Ectodermal cell (in vitro differentiated cells): Measurements from ENCODE around the gene CACNA1B.

Experiments
- H3K27ac ChIP-seq: 2 replicates; pipeline ENCODE4 v1.7.0; 2013; ENCODE audit warnings: mild to moderate bottlenecking, low read depth, low read length; ENCODE audit not compliant: insufficient read depth, poor library complexity, severe bottlenecking
- H3K27me3 ChIP-seq: 2 replicates; pipeline ENCODE4 v1.7.0; 2013; ENCODE audit warnings: mild to moderate bottlenecking, low read length; ENCODE audit not compliant: insufficient read depth, control insufficient read depth, poor library complexity, severe bottlenecking
- H3K36me3 ChIP-seq: one replicate; pipeline ENCODE4 v1.7.0; 2013; ENCODE audit warnings: low read length; ENCODE audit not compliant: control insufficient read depth, insufficient read depth
- H3K4me1 ChIP-seq: one replicate; pipeline ENCODE4 v1.7.0; 2013; ENCODE audit warnings: low read length; ENCODE audit not compliant: control insufficient read depth, insufficient read depth
- H3K4me3 ChIP-seq: 2 replicates; pipeline ENCODE4 v1.7.0; 2013; ENCODE audit warnings: low read depth, low read length, control low read depth; ENCODE audit not compliant: insufficient read depth
- H3K9me3 ChIP-seq: 2 replicates; pipeline ENCODE4 v1.7.0; 2013; ENCODE audit warnings: mild to moderate bottlenecking, low read length, moderate library complexity; ENCODE audit not compliant: control insufficient read depth
- WGBS, 2 experiments: methylation state at CpG; one replicate each; pipeline ENCODE4 v1.1.7; 2013; ENCODE audit warnings: missing lambda C conversion rate in 2 of 2; 5-methylcytosine and 5-hydroxymethylcytosine counted together

CACNA1B gene

DNA sequence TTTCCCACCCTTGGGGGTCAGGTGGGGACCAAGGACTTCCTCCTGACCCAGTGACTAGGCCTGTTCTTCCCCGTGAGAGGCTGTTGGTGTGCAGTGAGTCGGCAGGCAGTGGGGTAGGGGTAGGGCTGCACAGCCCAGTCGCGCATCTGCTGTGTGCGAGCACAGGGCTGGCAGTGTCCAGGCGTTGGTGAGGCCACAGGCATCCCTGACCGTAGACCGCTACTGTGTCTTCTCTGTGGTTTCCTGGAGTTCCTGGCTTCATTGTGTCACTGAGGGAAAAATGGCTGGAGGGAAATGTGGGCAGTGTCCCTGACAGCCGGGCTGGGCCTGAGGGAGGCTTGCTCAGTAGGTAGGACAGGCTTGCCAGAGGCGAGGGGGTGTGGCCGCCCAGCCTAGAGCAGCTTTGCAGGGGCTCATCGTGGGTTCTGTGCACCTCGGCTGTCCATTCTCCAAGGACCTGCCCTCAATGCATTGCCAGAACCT, 95.4 kb downstream of the CACNA1B start:
- Histone ChIP-seq H3K27me3 (no peaks in the 10 kb centered on the region), H3K4me3 (no peak overlapping the region), H3K9me3 (no peaks in the 10 kb centered on the region), H3K36me3 (no peaks in the 10 kb centered on the region), H3K4me1 (no peaks in the 10 kb centered on the region), H3K27ac (no peak overlapping the region)
- 92 to 93% methylated on average over 13 of the region's 13 CpGs for WGBS, 2 experiments

DNA sequence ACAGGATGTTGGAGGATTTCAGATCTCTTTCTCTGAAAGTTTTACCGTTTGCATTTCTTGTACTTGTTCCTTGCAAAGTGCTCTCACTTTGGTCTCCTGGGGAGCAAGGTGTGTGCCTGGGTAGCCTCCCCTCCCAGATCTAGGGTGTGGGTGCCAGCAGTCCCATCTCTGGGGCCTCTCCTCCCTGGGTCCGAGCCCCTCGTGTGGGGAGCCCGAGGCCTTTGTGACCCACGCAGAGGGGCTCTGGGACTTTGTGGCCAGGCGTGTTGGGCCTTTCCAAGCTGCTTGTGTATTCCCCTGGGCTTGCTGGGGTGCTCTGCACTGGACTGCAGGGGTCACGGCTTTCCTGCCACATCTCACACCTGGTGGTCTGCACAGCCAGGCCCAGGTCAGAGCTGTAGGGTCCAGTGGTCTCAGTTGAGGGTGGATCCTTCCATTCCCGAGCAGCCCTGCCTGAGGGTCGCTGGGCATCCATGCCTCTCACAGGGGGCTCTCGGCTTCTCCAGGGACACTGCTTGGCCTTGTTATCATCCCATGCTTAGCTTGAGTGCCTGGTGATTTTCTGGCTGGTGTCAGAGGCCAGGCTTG, 96.3 kb downstream of the CACNA1B start:
- WGBS, 2 experiments, result 88 to 89% methylated on average over 10 of the region's 10 CpGs
- no peaks in the 10 kb centered on the region for H3K27me3 ChIP-seq
- no peaks in the 10 kb centered on the region for H3K4me1 ChIP-seq

DNA sequence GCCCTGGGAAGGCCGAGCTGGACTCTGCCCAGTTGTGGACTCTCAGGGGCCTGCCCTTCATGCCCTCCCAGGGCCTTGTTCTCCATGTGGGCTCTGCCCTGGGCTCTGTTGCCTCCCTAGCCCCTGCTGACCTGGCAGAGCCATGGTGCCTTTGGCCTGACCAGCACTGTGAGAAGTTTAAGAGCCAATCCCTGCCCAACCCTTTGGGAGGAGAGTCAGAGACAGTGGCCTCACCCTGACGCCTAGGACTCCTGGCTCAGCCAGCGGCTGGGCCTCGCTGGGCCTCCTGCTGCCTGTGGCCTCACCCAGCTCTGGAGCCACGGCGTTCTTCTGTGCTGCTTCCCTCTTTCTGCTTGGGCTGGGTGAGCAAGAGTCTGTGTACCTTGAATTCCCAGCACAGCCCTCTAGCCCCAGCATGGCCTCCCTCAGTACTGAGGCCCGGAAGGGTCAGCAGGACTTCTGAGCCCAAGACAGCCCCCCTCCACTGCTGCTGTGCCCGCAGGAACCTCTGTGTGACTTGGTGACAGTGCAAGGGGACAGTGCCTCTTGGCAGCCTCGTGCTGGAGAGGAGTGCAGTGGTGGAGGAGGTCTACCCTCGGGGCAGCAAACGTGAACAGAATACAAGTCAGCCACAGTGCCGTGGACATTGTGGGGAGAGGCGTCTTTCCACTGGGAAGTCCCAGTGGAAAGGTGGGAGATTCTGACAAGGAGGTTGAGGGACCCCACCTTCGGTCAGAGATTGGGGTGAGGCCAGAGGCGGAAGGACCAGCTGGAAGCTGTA, 97.4 kb downstream of the CACNA1B start:
- WGBS, 2 experiments, result 89 to 94% methylated on average over 15 of the region's 15 CpGs
- Histone ChIP-seq H3K4me1 (no peaks in the 10 kb centered on the region), H3K9me3 (no peaks in the 10 kb centered on the region), H3K4me3 (no peak overlapping the region), H3K27ac (no peak overlapping the region), H3K36me3 (no peaks in the 10 kb centered on the region), H3K27me3 (no peaks in the 10 kb centered on the region)

More for the DNA sequence above, 96.3 kb downstream of the CACNA1B start:
- Histone ChIP-seq H3K27ac (no peak overlapping the region), H3K4me3 (no peak overlapping the region), H3K36me3 (no peaks in the 10 kb centered on the region), H3K9me3 (no peaks in the 10 kb centered on the region)

DNA sequence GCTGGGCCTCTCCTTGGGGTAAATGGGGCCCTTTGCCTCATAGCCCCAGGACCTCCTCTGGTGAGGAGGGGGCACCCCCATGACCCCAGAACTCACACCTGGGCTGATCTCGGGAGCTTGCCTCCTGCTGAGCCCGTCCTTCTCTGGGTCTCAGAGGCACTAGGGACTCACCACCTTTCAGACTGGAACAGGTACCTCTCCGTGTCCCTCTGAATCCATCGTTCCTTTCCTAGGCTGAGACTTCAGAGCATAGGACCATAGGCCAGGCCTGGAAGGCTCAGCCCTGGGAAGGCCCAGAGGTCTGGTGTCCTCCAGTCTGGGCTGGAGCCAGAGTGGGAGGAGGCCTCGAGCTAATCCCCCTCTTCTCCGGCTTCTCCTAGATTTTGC, 97.9 kb downstream of the CACNA1B start:
- WGBS, 2 experiments, result 90 to 93% methylated on average over 6 of the region's 6 CpGs
- Histone ChIP-seq H3K27me3 (no peaks in the 10 kb centered on the region), H3K9me3 (no peaks in the 10 kb centered on the region), H3K36me3 (no peaks in the 10 kb centered on the region), H3K4me1 (no peaks in the 10 kb centered on the region), H3K27ac (no peak overlapping the region), H3K4me3 (no peak overlapping the region)

DNA sequence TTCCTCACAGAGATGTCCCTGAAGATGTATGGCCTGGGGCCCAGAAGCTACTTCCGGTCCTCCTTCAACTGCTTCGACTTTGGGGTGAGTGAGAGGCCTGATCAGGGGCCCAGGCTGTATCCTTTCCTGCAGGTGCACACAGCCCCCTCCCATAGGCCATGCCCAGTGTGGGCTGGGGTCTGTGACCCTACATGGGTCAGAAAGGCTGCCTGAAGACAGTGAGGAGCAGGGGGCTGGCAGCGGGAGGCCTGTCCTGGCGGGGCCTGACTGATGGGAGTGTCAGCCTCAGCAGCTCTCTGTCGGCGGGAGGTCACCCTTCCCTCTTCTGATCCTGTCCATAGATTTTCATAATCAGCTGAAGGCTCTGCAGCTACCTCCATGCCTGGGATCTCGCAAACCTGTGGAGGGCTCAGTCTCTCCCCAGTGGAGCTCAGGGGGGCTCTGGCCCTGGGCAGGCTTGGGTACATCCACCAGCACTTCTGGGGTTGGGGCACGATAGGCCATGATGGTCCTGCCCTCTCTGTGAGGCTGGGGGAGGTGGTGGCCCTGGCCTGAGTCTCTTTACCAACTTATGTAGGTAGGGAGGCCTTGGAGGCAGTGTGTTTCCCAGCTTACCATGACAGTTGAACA, 98.5 kb downstream of the CACNA1B start:
- WGBS, 2 experiments, result 91 to 93% methylated on average over 8 of the region's 8 CpGs
- Histone ChIP-seq H3K4me1 (no peaks in the 10 kb centered on the region), H3K27me3 (no peaks in the 10 kb centered on the region), H3K36me3 (no peaks in the 10 kb centered on the region), H3K4me3 (no peak overlapping the region), H3K27ac (no peak overlapping the region), H3K9me3 (no peaks in the 10 kb centered on the region)

DNA sequence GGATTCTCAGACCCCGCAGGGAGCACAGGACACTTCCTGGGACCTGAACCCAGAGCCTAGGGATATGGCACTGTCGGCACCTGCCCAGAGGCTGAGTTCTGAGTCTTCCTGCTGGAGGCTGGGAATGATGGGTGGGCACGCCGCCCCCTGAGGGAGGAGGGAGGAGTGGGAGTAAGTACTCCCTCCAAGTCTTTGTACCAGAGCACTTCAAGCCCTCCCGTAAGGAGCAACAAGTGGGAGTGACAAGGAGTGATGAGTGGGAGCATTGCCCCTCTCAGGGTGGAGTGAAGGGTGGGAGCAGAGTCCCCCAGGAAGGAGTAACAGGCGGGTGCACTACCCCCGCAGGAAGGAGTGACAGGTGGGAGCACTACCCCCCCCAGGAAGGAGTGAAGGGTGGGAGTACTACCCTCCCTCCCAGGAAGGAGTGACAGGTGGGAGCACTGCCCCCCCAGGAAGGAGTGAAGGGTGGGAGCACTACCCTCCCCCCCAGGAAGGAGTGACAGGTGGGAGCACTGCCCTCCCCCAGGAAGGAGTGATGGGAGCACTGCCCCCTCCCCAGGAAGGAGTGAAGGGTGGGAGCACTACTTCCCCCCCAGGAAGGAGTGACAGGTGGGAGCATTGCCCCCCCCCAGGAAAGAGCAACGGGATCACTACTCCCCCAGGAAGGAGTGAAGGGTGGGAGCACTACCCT, 100.1 kb downstream of the CACNA1B start:
- Histone ChIP-seq H3K4me1 (no peaks in the 10 kb centered on the region), H3K27ac (no peak overlapping the region), H3K36me3 (no peaks in the 10 kb centered on the region), H3K9me3 (no peaks in the 10 kb centered on the region), H3K4me3 (no peak overlapping the region), H3K27me3 (no peaks in the 10 kb centered on the region)
- 90 to 95% methylated on average over 7 to 8 of the region's 8 CpGs for WGBS, 2 experiments

DNA sequence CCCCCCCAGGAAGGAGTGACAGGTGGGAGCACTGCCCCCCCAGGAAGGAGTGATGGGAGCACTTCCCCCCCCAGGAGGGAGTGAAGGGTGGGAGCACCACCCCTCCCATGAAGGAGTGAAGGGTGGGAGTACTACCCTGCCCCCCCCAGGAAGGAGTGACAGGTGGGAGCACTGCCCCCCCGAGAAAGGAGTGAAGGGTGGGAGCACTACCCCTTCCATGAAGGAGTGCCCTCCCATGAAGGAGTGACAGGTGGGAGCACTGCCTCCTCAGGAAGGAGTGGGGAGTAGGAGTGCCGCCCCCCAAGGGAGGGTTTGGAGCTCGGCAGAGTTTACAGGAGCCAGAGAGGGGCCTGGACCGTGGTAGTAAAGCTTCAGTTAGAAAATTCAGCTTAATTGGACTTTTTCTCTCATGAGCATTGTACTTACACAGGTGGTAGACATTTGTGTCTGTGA, 100.7 kb downstream of the CACNA1B start:
- Histone ChIP-seq H3K36me3 (no peaks in the 10 kb centered on the region), H3K27me3 (no peaks in the 10 kb centered on the region), H3K4me1 (no peaks in the 10 kb centered on the region), H3K4me3 (no peak overlapping the region), H3K27ac (no peak overlapping the region), H3K9me3 (no peaks in the 10 kb centered on the region)
- WGBS, 2 experiments, result 88 to 91% methylated on average over 4 of the region's 4 CpGs

DNA sequence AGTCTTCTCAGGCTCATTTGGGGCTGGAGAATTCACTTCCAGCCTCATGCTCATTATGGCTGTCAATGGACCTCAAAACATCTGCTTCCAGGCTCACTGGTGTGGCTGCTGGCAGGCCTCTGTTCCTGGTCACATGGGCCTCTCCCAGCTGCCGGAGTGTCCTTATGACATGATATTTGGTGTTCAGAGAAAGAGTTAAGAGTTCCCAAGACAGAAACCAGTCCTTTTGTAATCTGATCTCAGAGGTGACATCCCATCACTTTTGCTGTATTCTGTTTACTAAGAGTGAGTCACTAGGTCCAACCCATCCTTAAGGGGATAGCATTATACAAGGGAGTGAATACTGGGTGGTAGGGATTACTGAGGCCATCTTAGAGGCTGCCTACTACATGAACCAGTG, 104.6 kb downstream of the CACNA1B start:
- no peak overlapping the region for H3K4me3 ChIP-seq
- WGBS, 2 experiments, result 88 to 95% methylated on average over 1 of the region's 1 CpG

DNA sequence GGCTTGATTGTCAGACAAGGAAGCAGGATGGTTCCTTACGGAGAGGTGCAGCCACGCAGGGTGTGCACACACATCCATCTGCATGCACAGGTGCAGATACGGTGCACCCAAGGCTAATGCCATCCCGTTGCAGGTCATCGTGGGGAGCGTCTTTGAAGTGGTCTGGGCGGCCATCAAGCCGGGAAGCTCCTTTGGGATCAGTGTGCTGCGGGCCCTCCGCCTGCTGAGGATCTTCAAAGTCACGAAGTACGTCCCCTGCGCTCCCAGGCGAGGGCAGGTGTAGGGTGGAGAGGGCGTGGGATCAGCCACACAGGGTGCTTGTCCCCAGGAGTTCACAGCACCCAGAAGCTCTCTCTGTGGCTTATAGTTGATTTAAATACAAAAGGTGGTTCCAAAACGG, 106.4 kb downstream of the CACNA1B start:
- Histone ChIP-seq H3K9me3 (no peaks in the 10 kb centered on the region), H3K27me3 (no peaks in the 10 kb centered on the region), H3K36me3 (no peaks in the 10 kb centered on the region), H3K4me1 (no peaks in the 10 kb centered on the region), H3K4me3 (no peak overlapping the region), H3K27ac (no peak overlapping the region)
- WGBS, 2 experiments, result 90 to 91% methylated on average over 16 of the region's 16 CpGs

More for the DNA sequence above, 104.6 kb downstream of the CACNA1B start:
- Histone ChIP-seq H3K27me3 (no peaks in the 10 kb centered on the region), H3K27ac (no peak overlapping the region), H3K4me1 (no peaks in the 10 kb centered on the region), H3K9me3 (no peaks in the 10 kb centered on the region), H3K36me3 (no peaks in the 10 kb centered on the region)
